Neural progenitor cell (in vitro differentiated cells): ENCODE data around the gene SYMPK.

ENCODE experiments used
- CTCF ChIP-seq: fragments of 200-600 bp; sonication (generic); IDR thresholded peaks from 2 replicates; pipeline ENCODE4 v1.5.1; 2017; ENCODE audit warnings: antibody characterized with exemption, mild to moderate bottlenecking
- EZH2phosphoT487 ChIP-seq: fragments of 200-600 bp; sonication (generic); IDR thresholded peaks from 2 replicates; pipeline ENCODE4 v1.6.1; 2017; ENCODE audit warnings: antibody characterized with exemption

DNA sequence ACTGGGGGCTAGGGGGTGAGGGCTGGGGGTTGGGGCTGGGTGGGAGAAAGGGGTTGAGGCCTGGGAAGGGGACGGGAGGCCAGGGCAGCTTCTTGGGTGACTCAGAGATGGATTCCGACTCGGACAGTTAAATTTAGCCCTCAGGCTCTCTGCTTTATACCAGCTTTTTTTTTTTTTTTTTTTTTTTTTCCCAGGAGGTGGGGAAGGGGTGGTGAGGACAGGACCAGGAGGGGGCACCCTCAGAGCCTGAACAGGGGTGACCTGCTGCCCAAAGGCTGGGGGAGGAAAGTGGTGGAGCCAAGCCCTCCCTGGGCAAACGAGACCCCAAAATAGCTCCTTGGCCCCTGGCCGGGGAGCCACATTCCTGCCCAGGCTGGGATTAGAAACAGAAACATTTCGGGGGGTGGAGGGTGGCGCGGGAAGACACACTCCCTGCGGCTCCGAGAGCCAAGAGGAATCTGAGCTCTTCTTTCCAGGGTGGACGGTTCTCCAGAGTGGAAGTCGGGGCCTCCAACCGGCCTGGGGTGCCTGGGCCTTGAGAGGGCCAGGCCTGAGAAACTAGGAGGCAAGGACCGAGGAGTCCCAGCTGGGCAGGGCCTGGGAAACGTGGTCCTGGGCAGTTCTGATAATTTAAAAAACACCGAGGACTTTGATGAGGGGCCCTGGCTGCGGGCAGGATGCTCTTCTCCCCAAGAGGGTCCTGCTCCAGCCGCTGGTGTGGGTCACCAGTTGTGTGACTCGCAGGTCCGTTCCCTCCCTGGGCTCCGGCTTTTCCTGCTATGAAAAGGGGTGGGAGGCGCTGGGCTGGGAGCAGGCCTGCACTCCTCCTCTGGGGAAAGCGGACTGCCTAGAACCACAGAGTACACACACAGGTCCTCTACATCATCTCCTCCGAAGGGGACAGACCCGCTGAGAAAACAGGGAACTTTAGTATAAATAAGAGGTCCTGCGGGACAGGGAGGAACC is 79.8 kb downstream of the SYMPK start:
- TF ChIP-seq CTCF, result no peak
- TF ChIP-seq EZH2phosphoT487, result no peak
